ENCODE results near the gene DLG2.

- TF ChIP-seq CTCF (conservative IDR thresholded peaks at IDR 0.05; ENCODE audit: low read depth, low read length) (no peak), USF2 (IDR thresholded peaks at IDR 0.05; ENCODE audit: low read depth, low read length) (no peak), POLR2A (IDR thresholded peaks at IDR 0.05; ENCODE audit: low read depth, low read length) (no peak), FOS (IDR thresholded peaks at IDR 0.05; ENCODE audit: low read depth, low read length) (no peak), RAD21 (IDR thresholded peaks at IDR 0.05; ENCODE audit: low read length) (no peak), CEBPB (IDR thresholded peaks at IDR 0.05; ENCODE audit: low read depth, low read length) (no peak)
These were observed 1703.2 kb downstream of the DLG2 start for GRCh38 chr11:83923961-83924360.

Data from IMR-90 (cell line).